ENCODE measurements around the gene SETDB2. TPM values are rescaled to one million over a fixed set of nuclear protein-coding genes. Genes with fewer than 3 reads are reported as not detected.
A peak's percentile ranks its signal among the peaks of the same experiment; 100 is the strongest.

The SETDB2 gene
- total and polyA plus RNA-seq, 2 of the 4 experiments (the other 2 are of a cell fraction), result 4.3 to 5.7 TPM

GRCh38 chr13:49453465-49453864, 9.4 kb downstream of the SETDB2 start:
- Histone ChIP-seq H3K4me1 (ENCODE audit: control insufficient read depth, insufficient read depth, low read length) (peaks cover 16% of the 10 kb centered on the region), H4K20me1 (ENCODE audit: insufficient read depth, low read length) (no peaks in the 10 kb centered on the region), H4K5ac (ENCODE audit: low read depth, low read length) (no peak overlapping the region), H3K27ac (ENCODE audit: insufficient read depth, low read length) (peak overlapping the region; percentile 68; the same call in 1 of the 2 replicates), H2BK120ac (ENCODE audit: low read depth, low read length) (peak overlapping the region; percentile 93), H3K14ac (replicated peaks; ENCODE audit: low read depth, low read length) (peak overlapping the region; percentile 72; the same call in 1 of the 2 replicates), H3K27me3 (ENCODE audit: control insufficient read depth, insufficient read depth, low read length) (no peaks in the 10 kb centered on the region), H3K79me1 (ENCODE audit: low read depth in 1 of 2, low read length in 2 of 2) (peaks cover 18 to 50% of the 10 kb centered on the region in 2 experiments), H2AK5ac (ENCODE audit: low read depth, low read length) (peak overlapping the region; percentile 97), H3K4ac (ENCODE audit: low read depth, low read length) (peak overlapping the region; percentile 79), H2BK15ac (ENCODE audit: low read depth, low read length) (peak overlapping the region; percentile 95; the same call in 2 of the 3 replicates), H3K4me2 (ENCODE audit: low read depth, low read length) (no peak overlapping the region), H2BK20ac (ENCODE audit: low read depth, low read length) (peak overlapping the region; percentile 76; the same call in 1 of the 2 replicates), H3K56ac (ENCODE audit: extremely low read depth, insufficient read depth, low read length) (no peak overlapping the region), H3K9me1 (ENCODE audit: insufficient read depth, low read length) (peaks cover 6% of the 10 kb centered on the region), H3K9ac (ENCODE audit: low read depth, low read length) (no peak overlapping the region), H3K9me3 (ENCODE audit: control insufficient read depth, insufficient read depth, low read length) (no peaks in the 10 kb centered on the region), H3K18ac (ENCODE audit: low read depth, low read length) (peak overlapping the region; percentile 82; the same call in 1 of the 2 replicates), H4K91ac (ENCODE audit: insufficient read depth, low read depth, low read length) (peak overlapping the region; percentile 83), H2AFZ (replicated peaks; ENCODE audit: low read length, poor library complexity) (no peak overlapping the region), H2AK9ac (replicated peaks; ENCODE audit: low read depth, low read length, poor library complexity) (no peak overlapping the region), H4K8ac (ENCODE audit: low read depth in 2 of 2, low read length in 2 of 2) (peak overlapping the region; percentile 54 to 95; a peak in 3 of 4 replicates), H3K23ac (ENCODE audit: low read depth, low read length) (peak overlapping the region; percentile 61), H3K36me3 (ENCODE audit: control insufficient read depth, insufficient read depth, low read length) (peaks cover 2% of the 10 kb centered on the region; the same call in 1 of the 2 replicates), H2BK5ac (ENCODE audit: low read depth, low read length, poor library complexity, severe bottlenecking) (peak overlapping the region; percentile 98), H3K4me3 (ENCODE audit: insufficient read depth, low read depth, low read length) (no peak overlapping the region)
- in situ Hi-C loops (cut with MboI; ENCODE audit: low sequenced_read_pairs) (no loop called here), intact Hi-C loops (cut with micrococcal nuclease) (no loop called here), dilution Hi-C loops (cut with HindIII; ENCODE audit: low sequenced_read_pairs, unreplicated experiment) (no loop called here)
- no TSS peak for BruUV-seq (replicated peaks)
- WGBS, 2 experiments (ENCODE audit: extremely low coverage in 2 of 2, insufficient read length in 1 of 2), result no CpG with 5 or more reads among the region's 7 CpGs
- POLR2A ChIA-PET (ENCODE audit: unreplicated experiment), result no interaction called here
- no peak for TF ChIP-seq MXI1 (IDR thresholded peaks at IDR 0.05; ENCODE audit: borderline replicate concordance, low read depth, low read length)
- TF ChIP-seq RFX5 (IDR thresholded peaks at IDR 0.05; ENCODE audit: low read depth, low read length), result no peak
- TF ChIP-seq, protein P1, sequence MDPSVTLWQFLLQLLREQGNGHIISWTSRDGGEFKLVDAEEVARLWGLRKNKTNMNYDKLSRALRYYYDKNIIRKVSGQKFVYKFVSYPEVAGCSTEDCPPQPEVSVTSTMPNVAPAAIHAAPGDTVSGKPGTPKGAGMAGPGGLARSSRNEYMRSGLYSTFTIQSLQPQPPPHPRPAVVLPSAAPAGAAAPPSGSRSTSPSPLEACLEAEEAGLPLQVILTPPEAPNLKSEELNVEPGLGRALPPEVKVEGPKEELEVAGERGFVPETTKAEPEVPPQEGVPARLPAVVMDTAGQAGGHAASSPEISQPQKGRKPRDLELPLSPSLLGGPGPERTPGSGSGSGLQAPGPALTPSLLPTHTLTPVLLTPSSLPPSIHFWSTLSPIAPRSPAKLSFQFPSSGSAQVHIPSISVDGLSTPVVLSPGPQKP (IDR thresholded peaks at IDR 0.05; ENCODE audit: borderline replicate concordance, low read depth, low read length), result no peak
- TF ChIP-seq MAFK (IDR thresholded peaks at IDR 0.05; ENCODE audit: low read depth, low read length), result no peak
- TF ChIP-seq SMC3 (IDR thresholded peaks at IDR 0.05; ENCODE audit: low read depth, low read length), result no peak
- TF ChIP-seq CHD1 (IDR thresholded peaks at IDR 0.05; ENCODE audit: low read depth, low read length), result no peak
- TF ChIP-seq NFE2L2 (IDR thresholded peaks at IDR 0.05; ENCODE audit: low read depth, low read length), result no peak
- no peak for TF ChIP-seq MAZ (IDR thresholded peaks at IDR 0.05; ENCODE audit: borderline replicate concordance, low read depth, low read length)
- no peak for TF ChIP-seq RCOR1 (IDR thresholded peaks at IDR 0.05; ENCODE audit: insufficient replicate concordance, low read length)
- TF ChIP-seq, protein P2, sequence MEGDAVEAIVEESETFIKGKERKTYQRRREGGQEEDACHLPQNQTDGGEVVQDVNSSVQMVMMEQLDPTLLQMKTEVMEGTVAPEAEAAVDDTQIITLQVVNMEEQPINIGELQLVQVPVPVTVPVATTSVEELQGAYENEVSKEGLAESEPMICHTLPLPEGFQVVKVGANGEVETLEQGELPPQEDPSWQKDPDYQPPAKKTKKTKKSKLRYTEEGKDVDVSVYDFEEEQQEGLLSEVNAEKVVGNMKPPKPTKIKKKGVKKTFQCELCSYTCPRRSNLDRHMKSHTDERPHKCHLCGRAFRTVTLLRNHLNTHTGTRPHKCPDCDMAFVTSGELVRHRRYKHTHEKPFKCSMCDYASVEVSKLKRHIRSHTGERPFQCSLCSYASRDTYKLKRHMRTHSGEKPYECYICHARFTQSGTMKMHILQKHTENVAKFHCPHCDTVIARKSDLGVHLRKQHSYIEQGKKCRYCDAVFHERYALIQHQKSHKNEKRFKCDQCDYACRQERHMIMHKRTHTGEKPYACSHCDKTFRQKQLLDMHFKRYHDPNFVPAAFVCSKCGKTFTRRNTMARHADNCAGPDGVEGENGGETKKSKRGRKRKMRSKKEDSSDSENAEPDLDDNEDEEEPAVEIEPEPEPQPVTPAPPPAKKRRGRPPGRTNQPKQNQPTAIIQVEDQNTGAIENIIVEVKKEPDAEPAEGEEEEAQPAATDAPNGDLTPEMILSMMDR (conservative IDR thresholded peaks at IDR 0.05; ENCODE audit: low read depth, low read length), result no peak
- no peak for TF ChIP-seq RAD21 (IDR thresholded peaks at IDR 0.05; ENCODE audit: low read length)
- CTCF ChIA-PET, result interaction anchor here (0.6 to 0.9 kb wide), 3 partner anchors 9 to 172 kb away, joined by 3 read pairs; no protein-coding TSS in a partner anchor
- ATAC-seq (ENCODE audit: low read depth), result no peak
- DNase-seq, result no peak

Measured in IMR-90 (cell line).